HEK293 (cell line): ENCODE results near the gene TLCD3B.

Experiments used
- GLI2 ChIP-seq: fragments of 450-650 bp; formaldehyde crosslinking; IDR thresholded peaks from 2 replicates; pipeline ENCODE4; 2017; ENCODE audit warnings: missing biosample characterization, missing genetic modification characterization, low read depth, borderline replicate concordance
- GLIS2 ChIP-seq: fragments of 450-650 bp; formaldehyde crosslinking; IDR thresholded peaks from 2 replicates; pipeline ENCODE4 v1.5.1; 2016; ENCODE audit warnings: missing biosample characterization, missing genetic modification characterization
- HOXD13 ChIP-seq: sonication (generic); formaldehyde crosslinking; IDR thresholded peaks from 2 replicates; pipeline ENCODE4 v1.8.0; 2022; ENCODE audit warnings: missing genetic modification reagents, borderline replicate concordance
- INSM2 ChIP-seq: fragments of 450-650 bp; formaldehyde crosslinking; IDR thresholded peaks from 2 replicates; pipeline ENCODE4 v1.5.1; 2016; ENCODE audit warnings: missing biosample characterization, missing genetic modification characterization
- KLF1 ChIP-seq: fragments of 450-650 bp; formaldehyde crosslinking; IDR thresholded peaks from 2 replicates; pipeline ENCODE4 v1.5.1; 2016; ENCODE audit warnings: missing biosample characterization, missing genetic modification characterization
- PRDM4 ChIP-seq: fragments of 450-650 bp; formaldehyde crosslinking; IDR thresholded peaks from 2 replicates; pipeline ENCODE4 v1.5.1; 2017; ENCODE audit warnings: missing biosample characterization, missing genetic modification characterization
- YY1 ChIP-seq: fragments of 450-650 bp; formaldehyde crosslinking; IDR thresholded peaks from 2 replicates; pipeline ENCODE4 v1.5.1; 2018; ENCODE audit warnings: missing biosample characterization, missing genetic modification characterization
- YY2 ChIP-seq: fragments of 450-650 bp; formaldehyde crosslinking; IDR thresholded peaks from 2 replicates; pipeline ENCODE4 v1.5.1; 2016; ENCODE audit warnings: missing biosample characterization, missing genetic modification characterization
- ZBTB17 ChIP-seq: fragments of 450-650 bp; formaldehyde crosslinking; IDR thresholded peaks from 2 replicates; pipeline ENCODE4 v1.5.1; 2016; ENCODE audit warnings: missing biosample characterization, missing genetic modification characterization
- ZBTB49 ChIP-seq: fragments of 450-650 bp; formaldehyde crosslinking; IDR thresholded peaks from 2 replicates; pipeline ENCODE4 v1.5.1; 2016; ENCODE audit warnings: missing biosample characterization, missing genetic modification characterization, low read depth
- ZBTB6 ChIP-seq: fragments of 450-650 bp; formaldehyde crosslinking; IDR thresholded peaks from 2 replicates; pipeline ENCODE4 v1.5.1; 2017; ENCODE audit warnings: missing biosample characterization, missing genetic modification characterization
- ZFP69B ChIP-seq: fragments of 450-650 bp; formaldehyde crosslinking; IDR thresholded peaks from 2 replicates; pipeline ENCODE4 v1.5.1; 2016; ENCODE audit warnings: missing biosample characterization, missing genetic modification characterization
- ZNF138 ChIP-seq: fragments of 450-650 bp; formaldehyde crosslinking; IDR thresholded peaks from 2 replicates; pipeline ENCODE4 v1.5.1; 2016; ENCODE audit warnings: missing biosample characterization, missing genetic modification characterization, borderline replicate concordance
- ZNF169 ChIP-seq: fragments of 450-650 bp; formaldehyde crosslinking; IDR thresholded peaks from 2 replicates; pipeline ENCODE4 v1.5.1; 2016; ENCODE audit warnings: missing biosample characterization, missing genetic modification characterization
- ZNF175 ChIP-seq: fragments of 450-650 bp; formaldehyde crosslinking; IDR thresholded peaks from 2 replicates; pipeline ENCODE4 v1.5.1; 2016; ENCODE audit warnings: missing biosample characterization, missing genetic modification characterization
- ZNF223 ChIP-seq: fragments of 450-650 bp; formaldehyde crosslinking; IDR thresholded peaks from 2 replicates; pipeline ENCODE4 v1.5.1; 2016; ENCODE audit warnings: missing biosample characterization, missing genetic modification characterization
- ZNF354C ChIP-seq: fragments of 450-650 bp; formaldehyde crosslinking; IDR thresholded peaks from 2 replicates; pipeline ENCODE4 v1.5.1; 2016; ENCODE audit warnings: missing biosample characterization, missing genetic modification characterization, low read depth, borderline replicate concordance
- ZNF394 ChIP-seq: fragments of 450-650 bp; formaldehyde crosslinking; IDR thresholded peaks from 2 replicates; pipeline ENCODE4 v1.5.1; 2016; ENCODE audit warnings: missing biosample characterization, missing genetic modification characterization, mild to moderate bottlenecking, moderate library complexity, borderline replicate concordance
- ZNF433 ChIP-seq: fragments of 450-650 bp; formaldehyde crosslinking; IDR thresholded peaks from 2 replicates; pipeline ENCODE4 v1.5.1; 2016; ENCODE audit warnings: missing biosample characterization, missing genetic modification characterization, low read depth
- ZNF501 ChIP-seq: fragments of 450-650 bp; formaldehyde crosslinking; IDR thresholded peaks from 2 replicates; pipeline ENCODE4 v1.5.1; 2016; ENCODE audit warnings: missing biosample characterization, missing genetic modification characterization
- ZNF514 ChIP-seq: fragments of 450-650 bp; formaldehyde crosslinking; IDR thresholded peaks from 2 replicates; pipeline ENCODE4 v1.5.1; 2016; ENCODE audit warnings: missing biosample characterization, missing genetic modification characterization
- ZNF521 ChIP-seq: fragments of 450-650 bp; formaldehyde crosslinking; IDR thresholded peaks from 2 replicates; pipeline ENCODE4 v1.5.1; 2017; ENCODE audit warnings: missing biosample characterization, mild to moderate bottlenecking, missing genetic modification characterization
- ZNF580 ChIP-seq: fragments of 450-650 bp; formaldehyde crosslinking; IDR thresholded peaks from 2 replicates; pipeline ENCODE4 v1.5.1; 2016; ENCODE audit warnings: missing biosample characterization, missing genetic modification characterization
- ZNF626 ChIP-seq: fragments of 450-650 bp; sonication (Bioruptor Pico); formaldehyde crosslinking; IDR thresholded peaks from 2 replicates; pipeline ENCODE4 v1.5.1; 2018; ENCODE audit warnings: missing biosample characterization, missing genetic modification characterization, inconsistent platforms
- ZNF645 ChIP-seq: fragments of 450-650 bp; formaldehyde crosslinking; IDR thresholded peaks from 2 replicates; pipeline ENCODE4; 2016; ENCODE audit warnings: missing biosample characterization, missing genetic modification characterization
- ZNF658 ChIP-seq: fragments of 450-650 bp; formaldehyde crosslinking; IDR thresholded peaks from 2 replicates; pipeline ENCODE4; 2016; ENCODE audit warnings: missing biosample characterization, missing genetic modification characterization
- ZNF777 ChIP-seq: fragments of 450-650 bp; formaldehyde crosslinking; IDR thresholded peaks from 2 replicates; pipeline ENCODE4 v1.5.1; 2017; ENCODE audit warnings: missing biosample characterization, missing genetic modification characterization, borderline replicate concordance
- ZNF791 ChIP-seq: fragments of 450-650 bp; formaldehyde crosslinking; IDR thresholded peaks from 2 replicates; pipeline ENCODE4 v1.5.1; 2016; ENCODE audit warnings: missing biosample characterization, missing genetic modification characterization
- ZNF830 ChIP-seq: fragments of 450-650 bp; IDR thresholded peaks from 2 replicates; pipeline ENCODE4 v1.5.0; 2018; ENCODE audit warnings: missing biosample characterization, missing genetic modification characterization, low read depth, mild to moderate bottlenecking, moderate library complexity
- TF ChIP-seq, protein P1 (sequence below): fragments of 450-650 bp; IDR thresholded peaks from 2 replicates; pipeline ENCODE4 v1.5.1; 2018; ENCODE audit warnings: missing biosample characterization, mild to moderate bottlenecking, missing genetic modification characterization

TLCD3B gene

GRCh38 chr16:29995324-29995910, 35.7 kb downstream of the TLCD3B start, which contains the start of gene HIRIP3 (continued):
- TF ChIP-seq ZNF580 (tag by site-specific recombination) (no peak), ZNF394 (tag by site-specific recombination) (peak; percentile 100), ZNF223 (tag by site-specific recombination) (no peak), ZNF777 (tag by site-specific recombination) (no peak), ZNF138 (no peak), HOXD13 (CRISPR knock-in tag) (no peak), ZNF521 (tag by site-specific recombination) (no peak), ZNF658 (no peak), ZBTB6 (tag by site-specific recombination) (peak; percentile 33; the same call in 1 of the 2 replicates), ZNF501 (tag by site-specific recombination) (peak; percentile 91), GLI2 (tag by site-specific recombination) (no peak), ZBTB17 (tag by site-specific recombination) (peak; percentile 69), ZNF354C (tag by site-specific recombination) (no peak), YY1 (tag by site-specific recombination) (peak; percentile 77; the same call in 1 of the 2 replicates), KLF1 (tag by site-specific recombination) (peak; percentile 19; the same call in 1 of the 2 replicates), ZNF830 (no peak), ZNF175 (tag by site-specific recombination) (no peak), ZNF645 (tag by site-specific recombination) (peak; percentile 64; the same call in 1 of the 2 replicates), ZFP69B (tag by site-specific recombination) (peak; percentile 63; the same call in 1 of the 2 replicates), INSM2 (tag by site-specific recombination) (peak; percentile 81), ZNF514 (tag by site-specific recombination) (no peak), ZNF791 (tag by site-specific recombination) (no peak), PRDM4 (tag by site-specific recombination) (peak; percentile 44), GLIS2 (tag by site-specific recombination) (peak; percentile 75), ZNF433 (tag by site-specific recombination) (no peak), ZBTB49 (tag by site-specific recombination) (no peak), ZNF169 (tag by site-specific recombination) (no peak), ZNF626 (no peak), YY2 (tag by site-specific recombination) (peak; percentile 73)
- TF ChIP-seq, protein P1, sequence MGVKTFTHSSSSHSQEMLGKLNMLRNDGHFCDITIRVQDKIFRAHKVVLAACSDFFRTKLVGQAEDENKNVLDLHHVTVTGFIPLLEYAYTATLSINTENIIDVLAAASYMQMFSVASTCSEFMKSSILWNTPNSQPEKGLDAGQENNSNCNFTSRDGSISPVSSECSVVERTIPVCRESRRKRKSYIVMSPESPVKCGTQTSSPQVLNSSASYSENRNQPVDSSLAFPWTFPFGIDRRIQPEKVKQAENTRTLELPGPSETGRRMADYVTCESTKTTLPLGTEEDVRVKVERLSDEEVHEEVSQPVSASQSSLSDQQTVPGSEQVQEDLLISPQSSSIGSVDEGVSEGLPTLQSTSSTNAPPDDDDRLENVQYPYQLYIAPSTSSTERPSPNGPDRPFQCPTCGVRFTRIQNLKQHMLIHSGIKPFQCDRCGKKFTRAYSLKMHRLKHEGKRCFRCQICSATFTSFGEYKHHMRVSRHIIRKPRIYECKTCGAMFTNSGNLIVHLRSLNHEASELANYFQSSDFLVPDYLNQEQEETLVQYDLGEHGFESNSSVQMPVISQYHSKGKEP: peak; percentile 9; the same call in 1 of the 2 replicates
